NCI-H345 treated with DMSO at 0.1 percent for 48 hours (cell line): ENCODE results near the gene HEMGN.

Experiments used
- DNase-seq: peaks from one replicate; lab custom pipeline; 2025; ENCODE audit not compliant: unreplicated experiment; lab: John Stamatoyannopoulos, UW

Gene HEMGN

DNA sequence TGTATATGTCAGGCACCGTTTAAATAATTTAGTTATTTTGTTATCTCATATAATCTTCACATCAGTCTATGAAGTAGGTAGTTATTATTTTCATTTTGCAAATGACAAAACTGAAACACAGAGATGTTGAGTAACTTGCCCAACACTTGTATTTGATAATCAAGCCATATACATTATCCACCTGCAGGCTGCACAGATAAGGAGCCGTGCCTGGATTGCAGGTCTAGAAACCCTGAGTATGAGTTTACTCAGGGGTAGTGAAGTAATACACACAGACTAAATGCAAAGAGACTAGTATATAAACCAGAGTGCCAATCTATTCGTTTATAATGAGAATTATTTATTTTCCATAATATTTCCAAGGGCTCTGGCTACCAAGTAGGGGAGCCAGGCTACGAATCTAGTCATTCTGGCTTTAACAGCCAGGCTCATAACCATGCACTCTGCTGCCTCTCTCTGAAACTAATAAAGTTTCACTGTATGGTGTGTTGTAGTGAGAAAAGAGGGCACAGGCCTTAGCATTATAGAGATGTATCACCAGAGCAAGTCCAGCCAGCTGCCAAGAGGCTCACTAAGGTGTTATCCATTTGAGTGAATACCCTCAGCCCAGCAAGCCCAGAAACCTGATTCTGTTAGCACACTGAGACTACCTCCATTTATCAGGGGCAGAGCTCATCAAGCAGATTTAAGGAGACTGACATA lies 4.5 kb downstream of the HEMGN start:
- DNase-seq: no peak

DNA sequence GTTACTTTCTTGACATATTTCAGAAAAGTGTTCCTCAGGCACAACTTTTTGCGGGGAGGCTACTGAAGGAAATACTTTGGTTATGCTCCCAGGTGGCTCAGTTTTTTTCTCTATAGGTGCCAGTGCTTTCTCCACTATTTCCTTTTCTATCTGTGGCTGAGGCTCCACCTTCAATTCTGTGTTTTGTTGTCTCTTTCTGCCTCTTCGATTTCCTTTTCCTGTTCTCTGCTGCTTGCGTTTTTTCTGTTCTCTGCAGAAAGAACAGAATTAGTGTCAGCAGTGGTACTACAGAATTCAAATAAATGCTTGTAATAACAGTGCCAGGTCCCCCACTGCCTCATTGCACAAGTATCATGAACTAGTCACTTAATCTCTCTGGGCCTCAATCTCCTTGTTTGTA lies 7.0 kb downstream of the HEMGN start:
- no peak for DNase-seq

DNA sequence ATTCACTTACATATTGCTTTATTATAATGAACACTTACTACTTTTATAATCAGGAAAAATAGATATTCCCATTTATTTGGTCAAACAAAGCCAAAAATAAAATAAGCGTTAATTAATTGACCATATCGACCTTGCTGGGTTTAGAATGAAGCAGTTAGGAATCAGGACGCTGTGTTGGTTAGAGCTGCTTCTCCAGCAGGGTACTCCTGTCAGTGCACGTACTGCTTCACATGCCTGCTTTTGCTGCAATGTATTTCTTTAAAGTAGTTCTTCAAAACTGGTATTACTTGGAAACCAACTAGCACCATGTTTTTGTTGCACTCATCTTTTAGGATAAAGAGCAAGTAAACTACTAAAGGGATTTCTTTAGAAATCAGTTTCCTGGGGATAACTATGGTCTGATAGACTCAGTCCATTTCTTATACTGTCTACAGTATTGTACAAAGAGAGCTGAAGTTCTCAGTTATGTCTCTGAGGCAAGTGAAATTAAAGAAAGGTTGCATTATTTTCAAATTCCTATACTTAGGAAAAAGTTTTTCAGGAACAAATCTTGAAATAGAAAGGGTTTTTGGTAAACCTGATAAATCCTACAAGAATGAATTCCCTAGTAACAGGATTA lies 8.9 kb downstream of the HEMGN start:
- DNase-seq: no peak

DNA sequence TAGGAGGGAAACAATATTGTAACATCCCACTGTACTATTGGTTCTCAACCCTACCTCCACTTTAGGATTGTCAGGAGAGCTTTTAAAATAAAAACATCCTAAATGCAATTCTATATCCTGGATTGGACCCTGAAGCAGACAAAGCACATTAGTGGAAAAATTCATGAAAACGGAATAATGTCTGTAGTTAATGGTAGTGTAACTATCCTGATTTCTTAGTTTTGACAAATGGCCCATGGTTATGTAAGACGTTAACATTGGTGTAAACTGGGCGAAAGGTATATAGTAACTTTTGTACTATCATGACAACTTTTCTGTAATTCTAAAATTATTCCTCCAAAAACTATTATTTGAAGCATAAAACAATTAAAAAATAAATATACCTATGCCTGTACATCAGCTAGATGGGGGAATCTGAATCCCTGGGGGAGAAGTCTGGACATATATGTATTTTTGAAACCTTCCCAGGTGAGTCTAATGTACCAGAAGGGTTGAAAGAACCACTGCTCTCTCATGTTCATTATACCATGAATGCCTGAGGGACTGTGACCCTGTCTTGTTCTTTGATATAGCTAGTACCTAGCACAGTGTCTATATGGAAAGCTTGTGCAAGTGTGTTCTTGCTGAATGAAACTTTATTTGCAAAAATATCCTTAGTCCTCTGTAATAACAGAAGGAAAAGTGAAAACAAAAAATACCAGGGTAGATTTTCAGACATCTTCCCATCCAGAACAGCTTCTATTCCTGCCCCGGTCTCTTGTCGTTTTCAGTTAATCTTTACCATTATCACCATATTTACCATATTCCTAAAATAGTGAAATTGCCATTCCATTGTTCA lies 12.3 kb downstream of the HEMGN start:
- DNase-seq: no peak

DNA sequence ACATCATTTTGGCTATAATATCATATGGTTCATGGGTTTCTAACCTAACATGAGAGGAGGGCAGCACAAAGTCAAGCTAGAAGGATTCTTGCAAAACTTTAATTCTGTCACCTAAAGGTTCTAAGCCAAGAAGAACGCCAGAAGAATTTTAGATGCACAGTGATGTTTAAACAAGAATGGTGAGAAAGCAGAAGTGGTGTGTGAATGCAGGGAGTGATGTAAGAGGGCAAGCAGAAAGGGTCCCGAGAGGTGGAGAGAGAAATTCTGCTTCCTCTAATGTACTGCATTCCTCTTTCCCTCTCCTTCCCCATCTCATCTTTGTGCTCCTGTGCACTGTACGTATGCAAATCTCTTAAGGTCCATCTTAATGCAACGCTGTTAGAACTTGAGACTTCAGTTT lies 13.6 kb downstream of the HEMGN start:
- no peak for DNase-seq

DNA sequence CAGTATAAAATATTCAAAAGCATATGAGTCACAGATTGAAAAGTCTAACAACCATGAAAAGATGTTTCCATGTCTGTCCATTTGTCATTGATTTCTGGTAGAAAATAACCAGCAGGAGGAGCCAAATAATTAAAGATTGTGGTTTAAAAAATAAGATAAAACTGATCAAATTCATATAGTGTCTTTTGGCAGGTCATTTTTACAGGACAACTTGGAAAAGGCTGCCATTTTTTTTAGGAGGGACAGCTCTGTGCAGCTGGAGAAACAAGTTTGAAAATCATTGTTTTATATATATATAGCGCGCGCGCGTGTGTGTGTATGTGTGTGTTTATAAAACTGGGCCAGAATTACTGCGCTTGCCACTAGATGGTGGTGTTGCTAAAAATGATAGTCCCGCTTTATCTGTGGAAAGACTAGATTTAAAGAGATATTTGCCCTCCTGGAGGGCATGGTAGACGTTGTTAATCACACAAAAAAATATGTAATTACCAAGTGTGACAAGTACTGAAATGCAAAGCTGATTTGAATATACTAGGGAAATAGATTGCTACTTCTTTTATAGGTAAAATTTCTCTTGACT lies 14.4 kb downstream of the HEMGN start:
- peak; percentile 76 for DNase-seq

DNA sequence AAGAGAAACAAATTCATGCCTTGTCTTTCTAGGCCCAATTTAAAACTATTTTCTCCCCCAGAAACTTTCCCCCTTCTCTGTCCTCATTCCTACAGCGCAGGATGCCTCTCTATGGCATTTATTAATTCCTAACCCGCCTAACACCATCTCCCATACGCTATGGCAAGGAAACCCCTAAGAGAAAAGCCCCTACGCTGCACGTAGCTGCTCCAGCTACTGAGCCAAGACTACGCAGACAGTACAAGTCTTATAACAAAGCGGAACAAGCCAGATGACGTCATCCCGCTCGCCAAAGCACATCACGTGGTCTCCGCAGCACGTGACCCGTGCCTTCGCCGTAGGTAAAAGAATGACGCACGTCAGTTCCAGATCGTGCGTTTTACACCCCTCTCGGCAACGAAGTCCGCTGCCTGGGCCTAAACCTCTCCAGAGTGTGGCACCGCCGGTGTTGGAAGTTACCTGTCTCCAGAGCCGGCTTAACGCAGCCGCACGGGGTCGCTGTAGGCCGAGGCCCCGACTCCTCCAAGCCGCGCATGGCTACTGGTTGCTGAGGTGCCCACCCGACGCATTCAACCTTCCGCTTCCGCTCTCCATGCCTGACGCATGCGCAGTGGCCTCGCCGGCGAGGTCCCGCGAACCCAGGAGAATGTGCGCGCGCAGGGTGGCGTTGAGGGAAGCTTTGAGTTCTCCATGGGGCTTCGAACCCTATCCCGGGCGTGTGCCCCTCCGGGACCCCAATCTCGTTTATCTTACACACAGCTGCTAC lies 15.8 kb downstream of the HEMGN start, which contains the start of gene TRMO:
Gene TRMO (minus strand): TSS at position 542 of the 766 bp plus-strand sequence. CDS start 7 bp downstream, at position 535.
- DNase-seq: peak; percentile 97

DNA sequence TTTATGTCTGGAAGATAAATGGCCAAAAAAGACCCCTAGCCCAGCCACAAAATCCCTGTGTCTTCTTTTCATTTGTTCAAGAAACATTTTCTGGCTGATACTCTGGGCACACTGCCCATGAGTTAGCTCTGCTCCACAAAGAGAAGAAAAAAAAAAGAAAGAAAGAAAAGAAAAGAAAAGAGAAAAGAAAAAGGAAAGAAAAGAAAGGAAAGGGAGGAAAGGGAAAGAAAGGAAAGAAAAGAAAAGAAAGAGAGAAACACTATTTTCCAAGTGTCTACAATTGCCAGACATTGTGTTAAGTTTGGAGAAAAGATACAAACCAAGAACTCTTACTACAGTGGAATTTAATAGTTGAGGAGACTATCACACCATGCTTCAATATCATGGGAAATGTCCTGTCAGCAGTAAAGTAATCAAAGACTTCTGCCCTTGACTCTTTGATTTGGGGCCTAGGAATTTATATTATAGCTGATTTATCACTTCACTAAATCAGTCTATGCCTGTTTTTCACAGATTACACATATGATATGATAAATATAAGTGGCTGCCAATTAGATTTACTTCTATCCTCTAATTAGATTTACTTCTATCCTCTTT lies 18.7 kb downstream of the HEMGN start:
- no peak for DNase-seq

DNA sequence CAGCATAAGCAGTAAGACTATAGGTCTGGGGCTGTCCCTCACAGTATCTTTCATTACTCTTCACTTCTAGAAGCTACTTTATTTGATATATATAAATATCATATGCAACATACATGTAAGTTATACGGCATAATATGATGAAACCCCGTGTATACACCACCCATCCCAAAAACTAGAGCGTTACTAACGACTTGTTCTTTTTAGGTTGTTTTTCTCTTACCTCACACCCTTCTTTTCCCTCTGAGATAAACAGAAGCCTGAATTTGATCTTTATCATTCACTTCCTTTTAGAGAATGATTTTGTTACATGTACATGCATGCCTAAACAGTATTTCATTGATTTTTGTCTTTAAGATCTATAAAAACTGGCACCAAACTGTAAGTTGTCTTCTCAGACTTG lies 19.4 kb downstream of the HEMGN start:
- DNase-seq: no peak

DNA sequence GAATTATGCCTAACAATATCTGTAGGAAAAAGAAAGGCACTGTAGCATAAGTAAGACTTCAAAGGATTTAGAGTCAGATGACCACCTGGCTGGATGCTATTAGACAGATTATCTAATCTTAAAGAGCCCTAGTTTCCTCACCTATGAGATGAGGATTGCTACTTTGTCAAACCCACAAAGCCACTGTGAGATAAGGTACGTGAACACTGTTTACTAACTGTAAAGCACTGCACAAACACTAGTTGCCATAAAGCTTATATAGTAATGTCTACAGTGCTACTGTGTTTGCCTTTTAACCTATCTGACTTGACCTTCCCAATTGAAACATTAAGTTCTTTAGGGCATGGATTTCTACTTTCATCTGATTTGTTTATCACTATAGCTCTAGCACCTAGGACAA lies 26.0 kb downstream of the HEMGN start:
- no peak for DNase-seq

DNA sequence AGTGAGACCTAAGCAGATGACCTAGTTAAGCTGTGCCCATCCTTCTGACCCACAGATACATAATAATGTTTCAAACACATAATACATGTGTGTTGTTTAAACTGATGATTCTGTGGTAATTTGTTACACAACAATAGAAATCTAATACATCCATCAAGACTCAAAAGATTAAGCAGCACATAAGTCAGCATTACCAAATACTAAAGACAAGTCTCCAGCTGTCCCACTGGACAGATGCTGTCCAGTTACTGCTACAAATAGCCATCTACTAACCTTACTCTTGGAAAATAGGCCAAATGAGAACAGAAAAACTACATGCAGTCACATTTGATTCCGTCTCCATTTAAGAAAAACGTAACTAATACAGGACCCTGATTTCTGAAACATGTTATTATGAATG lies 26.4 kb downstream of the HEMGN start:
- DNase-seq: no peak

DNA sequence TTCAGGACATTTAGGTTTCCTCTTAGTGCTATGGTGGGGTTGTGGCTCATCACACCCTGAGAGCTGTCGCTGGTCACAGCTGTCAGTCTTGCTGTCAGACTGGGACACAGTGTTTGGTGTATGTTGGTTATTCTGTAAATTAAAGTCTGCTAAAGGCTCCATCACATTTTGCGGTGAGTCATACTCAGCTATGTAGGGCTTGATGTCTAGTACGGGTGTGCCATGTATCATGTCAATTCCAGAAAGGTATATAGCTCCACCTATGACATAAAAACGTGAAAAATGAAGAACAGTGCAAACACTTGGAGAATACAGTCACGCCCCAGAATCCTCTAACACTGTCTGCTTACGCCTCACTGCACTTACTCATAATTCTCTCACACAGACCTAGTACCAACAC lies 27.6 kb downstream of the HEMGN start:
- DNase-seq: no peak

DNA sequence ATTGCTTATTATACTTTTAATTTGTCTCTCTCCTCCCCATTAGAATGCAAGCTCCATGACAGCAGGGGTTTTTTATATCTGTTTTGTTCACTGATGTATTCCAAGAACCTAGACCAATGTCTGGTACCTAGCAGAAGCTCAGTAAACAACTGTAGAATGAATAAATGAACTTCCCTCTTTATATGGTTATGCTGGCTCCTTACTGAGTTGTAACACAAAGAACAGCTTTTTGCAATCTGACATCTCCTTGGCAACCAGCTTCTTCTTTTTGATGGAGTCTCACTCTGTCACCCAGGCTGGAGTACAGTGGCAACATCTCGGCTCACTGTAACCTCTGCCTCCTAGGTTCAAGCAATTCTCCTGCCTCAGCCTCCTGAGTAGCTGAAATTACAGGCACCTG lies 29.3 kb downstream of the HEMGN start:
- no peak for DNase-seq

DNA sequence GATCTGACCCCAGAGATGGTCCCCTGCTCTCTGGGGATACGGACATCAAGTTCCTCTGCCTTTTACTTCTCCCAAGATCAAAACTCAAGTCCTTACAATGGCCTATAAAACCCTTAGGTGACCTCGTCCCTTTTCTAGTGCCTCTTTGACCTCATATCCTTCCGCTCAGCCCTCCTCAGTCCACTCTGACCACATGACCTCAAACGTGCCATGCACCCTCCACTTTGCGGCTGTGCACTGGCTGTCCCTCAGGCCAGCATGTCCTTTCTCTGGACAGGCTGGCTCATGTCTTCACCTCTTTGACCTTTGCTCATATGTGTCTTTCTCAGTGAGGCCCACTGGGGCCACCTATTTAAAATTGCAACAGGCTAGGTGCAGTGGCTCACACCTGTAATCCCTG lies 30.3 kb downstream of the HEMGN start:
- DNase-seq: no peak

DNA sequence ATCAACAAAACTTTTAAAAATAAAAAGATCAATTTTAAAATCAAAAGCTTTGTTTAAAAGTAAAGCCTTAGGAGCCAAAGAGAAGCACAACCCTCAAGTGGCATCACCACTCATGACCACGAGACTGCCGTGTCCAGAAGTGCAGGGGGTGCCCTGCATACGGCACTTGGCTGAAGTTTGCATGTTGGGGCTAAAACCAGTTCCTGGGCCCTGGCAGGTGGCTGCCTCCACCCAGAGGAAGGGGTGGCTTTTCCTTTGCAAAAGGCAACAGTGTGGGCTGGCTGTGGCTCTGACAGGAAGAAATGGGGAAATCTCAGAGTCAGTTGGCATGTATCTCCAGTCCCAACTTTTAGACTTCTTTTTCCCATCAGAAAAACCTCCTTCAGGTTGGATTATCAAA lies 30.9 kb downstream of the HEMGN start:
- DNase-seq: no peak

DNA sequence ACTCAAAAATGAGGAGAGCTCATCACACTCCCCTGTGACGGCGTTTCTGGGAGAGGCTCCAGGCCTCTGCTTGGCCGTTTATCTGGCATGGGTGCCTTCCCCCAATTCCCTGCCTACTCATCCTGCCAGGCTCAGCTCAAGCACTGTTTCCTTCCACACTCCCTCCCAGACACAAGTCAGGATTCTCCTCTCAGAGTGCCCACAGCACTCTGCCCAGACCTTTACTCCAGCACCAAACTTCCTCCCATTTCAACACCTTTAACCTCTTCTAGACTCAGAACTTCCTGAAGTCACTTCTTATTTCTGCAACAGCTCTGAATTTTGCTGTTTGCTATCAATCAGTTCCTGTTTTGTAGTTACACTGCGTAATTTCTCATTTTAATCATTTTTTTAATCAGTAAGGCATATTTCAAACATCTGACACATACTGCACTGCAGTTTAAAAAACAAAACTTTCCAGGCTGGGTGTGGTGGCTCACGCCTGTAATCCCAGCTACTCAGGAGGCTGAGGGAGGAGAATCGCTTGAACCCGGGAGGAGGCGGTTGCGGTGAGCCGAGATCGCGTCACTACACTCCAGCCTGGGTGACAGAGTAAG lies 31.6 kb downstream of the HEMGN start:
- DNase-seq: no peak

DNA sequence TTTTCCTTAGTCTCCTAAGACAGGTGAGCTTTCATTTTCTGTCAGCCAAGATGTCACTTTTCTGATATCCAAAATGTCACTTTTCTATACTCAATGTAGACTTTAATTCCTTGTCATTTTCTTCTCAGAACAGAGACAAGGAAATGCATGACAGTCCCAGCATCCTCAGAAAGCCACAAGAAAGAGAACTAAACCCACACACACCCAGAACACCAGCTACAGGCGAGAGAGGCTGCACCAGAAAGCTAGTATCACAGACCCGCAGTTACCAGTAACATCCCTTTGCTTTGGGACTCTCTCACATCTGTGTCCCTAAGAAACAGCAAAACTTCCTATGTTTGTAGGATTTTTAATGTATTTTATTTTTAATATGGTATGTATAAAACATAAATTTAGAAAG lies 32.7 kb downstream of the HEMGN start:
- DNase-seq: no peak

DNA sequence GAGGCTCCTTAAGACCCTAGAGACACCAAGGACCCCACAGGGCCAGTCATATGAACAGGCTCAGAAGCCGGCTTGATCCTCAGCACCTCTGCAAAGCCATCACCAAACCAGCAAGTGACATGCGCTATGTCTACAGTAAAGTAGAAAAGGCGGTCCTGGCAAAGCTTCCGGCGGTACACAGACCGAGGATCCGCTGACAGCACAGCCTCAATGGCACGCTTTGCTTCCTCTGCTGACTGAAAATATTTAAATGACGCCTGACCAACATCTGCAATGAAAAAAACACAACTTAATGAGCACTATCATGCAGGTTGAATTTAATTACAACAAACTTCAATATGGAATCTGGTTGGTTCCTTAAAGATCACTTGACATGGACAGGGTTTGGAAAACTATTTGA lies 33.2 kb downstream of the HEMGN start:
- no peak for DNase-seq

DNA sequence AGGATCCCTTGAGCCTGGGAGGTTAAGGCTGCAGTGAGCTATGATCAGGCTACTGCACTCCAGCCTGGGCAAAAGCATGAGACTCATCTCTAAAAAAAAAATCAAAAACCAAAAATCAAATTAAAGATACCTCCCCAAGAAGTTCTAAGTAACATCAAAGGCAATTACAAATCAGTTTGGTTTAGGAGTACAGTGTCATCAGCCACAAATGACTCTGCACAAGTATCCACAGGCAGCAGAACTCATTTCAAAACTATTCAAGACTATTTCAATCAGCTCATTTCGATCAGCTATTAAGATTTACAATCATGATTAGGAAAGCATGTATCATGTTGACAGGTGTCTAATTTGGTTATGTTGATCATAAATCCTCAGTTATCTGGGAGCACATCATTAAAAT lies 34.8 kb downstream of the HEMGN start:
- no peak for DNase-seq
